ENCODE data around the gene HCRT.
A peak's percentile ranks its signal among the peaks of the same experiment; 100 is the strongest.
"Not testable (repeated sequence)": the region's sequence is repeated elsewhere in the genome, so short reads cannot be mapped to it uniquely, and the experiment has no call there.

HCRT gene, protein sequence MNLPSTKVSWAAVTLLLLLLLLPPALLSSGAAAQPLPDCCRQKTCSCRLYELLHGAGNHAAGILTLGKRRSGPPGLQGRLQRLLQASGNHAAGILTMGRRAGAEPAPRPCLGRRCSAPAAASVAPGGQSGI

DNA sequence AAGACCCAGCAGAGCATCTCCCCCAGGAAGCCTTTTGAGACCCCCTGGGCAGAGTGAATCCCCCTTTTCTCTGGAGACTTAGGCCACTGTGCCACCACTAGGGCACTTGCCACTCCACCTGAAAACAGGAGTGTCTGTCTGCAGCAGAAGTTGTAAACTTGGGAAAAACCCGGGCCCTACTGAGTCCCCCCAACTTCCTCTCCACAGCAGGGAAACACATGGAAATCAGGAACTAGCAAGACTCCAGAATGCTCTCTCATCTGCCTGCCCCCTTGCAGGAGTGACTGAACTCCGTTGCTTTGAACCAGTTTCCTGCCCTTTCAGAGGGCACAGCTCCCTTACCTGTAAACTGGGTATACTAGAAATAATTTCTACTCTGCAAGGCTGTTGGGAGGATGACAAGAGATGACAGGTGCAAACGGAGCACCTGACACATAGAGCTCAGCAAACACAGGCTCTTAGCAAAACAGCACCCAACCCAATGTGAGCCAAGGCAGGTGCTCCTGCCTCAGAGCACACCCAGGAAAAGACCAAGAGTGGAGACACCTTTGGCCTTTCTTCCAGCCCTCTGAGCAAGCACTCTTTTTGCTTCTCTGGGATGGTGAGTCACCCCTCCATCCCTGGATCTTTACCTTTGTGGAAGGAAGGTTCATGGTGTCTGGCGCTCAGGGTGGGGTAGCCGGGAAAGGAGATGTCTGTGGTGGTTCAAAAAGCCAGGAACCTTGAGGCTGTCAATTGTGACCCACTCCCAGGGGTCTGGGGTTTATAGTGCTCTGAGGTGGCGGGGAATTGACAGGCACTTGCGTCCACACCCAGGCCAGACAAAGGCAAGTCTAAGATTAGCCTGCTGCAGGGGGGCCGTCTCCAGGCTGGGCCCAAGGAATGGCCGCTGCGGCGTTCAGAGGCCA lies at the start of gene HCRT:
Gene HCRT (minus strand): TSS at position 740 of the 908 bp plus-strand sequence. CDS start 87 bp downstream, at position 653.
- no peak for DNase-seq (ENCODE audit: low spot score)

DNA sequence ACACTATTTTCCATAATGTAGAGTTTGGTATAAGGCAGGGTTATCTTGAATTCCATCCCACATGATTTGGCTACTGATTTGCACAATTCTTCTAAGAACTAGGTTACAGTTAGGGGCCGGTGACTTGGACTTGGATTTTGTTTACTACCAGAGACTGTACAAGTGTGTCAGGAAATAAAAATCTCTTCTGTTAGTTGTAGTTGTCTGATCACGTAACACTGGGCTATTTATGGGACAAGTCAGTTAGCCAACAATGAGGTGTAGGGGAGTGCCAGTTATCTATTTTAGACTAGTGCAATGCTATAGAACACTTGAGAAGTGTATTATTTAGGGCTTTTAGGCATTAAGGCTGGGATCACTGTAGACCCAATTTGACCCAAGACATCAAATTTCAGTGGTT lies 48.7 kb upstream of the HCRT start:
- no peak for DNase-seq (ENCODE audit: low spot score)

DNA sequence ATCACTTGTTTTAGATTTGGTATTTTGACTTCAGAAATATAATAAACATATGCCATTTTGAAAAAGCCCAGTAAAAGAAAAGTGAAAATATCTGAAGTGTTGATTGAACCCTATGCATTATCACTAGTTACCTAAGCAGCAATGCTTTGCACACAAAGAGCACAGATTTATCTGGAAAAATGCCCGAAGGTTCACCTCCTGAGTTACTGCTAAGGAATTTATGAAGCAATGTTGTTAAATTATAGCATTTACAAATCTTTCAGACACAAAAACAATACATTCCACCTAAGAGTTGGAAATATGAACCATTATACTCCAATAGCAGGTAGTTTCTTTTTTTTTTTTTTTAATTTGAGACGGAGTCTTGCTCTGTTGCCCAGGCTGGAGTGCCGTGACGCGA lies 47.9 kb upstream of the HCRT start:
- no peak for DNase-seq (ENCODE audit: low spot score)

DNA sequence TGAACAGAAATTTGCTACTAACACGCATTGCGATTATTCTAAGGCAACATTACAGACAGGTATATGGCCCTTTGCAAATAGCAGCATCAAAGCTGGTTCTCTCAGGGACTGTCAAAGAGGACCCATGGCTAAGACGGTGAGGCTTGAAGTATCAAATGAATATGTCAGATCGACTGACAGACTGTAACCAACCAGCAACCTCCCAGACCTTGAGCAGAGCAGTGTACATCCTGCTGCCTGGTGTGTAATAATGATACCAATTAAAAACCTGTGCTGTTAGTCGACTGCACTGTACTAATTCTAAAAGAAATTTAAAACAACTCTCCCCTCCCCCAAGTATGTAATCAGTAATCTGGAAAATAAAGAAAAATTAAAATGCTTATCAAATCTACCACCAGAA lies 45.0 kb upstream of the HCRT start:
- no peak for DNase-seq (ENCODE audit: low spot score)

DNA sequence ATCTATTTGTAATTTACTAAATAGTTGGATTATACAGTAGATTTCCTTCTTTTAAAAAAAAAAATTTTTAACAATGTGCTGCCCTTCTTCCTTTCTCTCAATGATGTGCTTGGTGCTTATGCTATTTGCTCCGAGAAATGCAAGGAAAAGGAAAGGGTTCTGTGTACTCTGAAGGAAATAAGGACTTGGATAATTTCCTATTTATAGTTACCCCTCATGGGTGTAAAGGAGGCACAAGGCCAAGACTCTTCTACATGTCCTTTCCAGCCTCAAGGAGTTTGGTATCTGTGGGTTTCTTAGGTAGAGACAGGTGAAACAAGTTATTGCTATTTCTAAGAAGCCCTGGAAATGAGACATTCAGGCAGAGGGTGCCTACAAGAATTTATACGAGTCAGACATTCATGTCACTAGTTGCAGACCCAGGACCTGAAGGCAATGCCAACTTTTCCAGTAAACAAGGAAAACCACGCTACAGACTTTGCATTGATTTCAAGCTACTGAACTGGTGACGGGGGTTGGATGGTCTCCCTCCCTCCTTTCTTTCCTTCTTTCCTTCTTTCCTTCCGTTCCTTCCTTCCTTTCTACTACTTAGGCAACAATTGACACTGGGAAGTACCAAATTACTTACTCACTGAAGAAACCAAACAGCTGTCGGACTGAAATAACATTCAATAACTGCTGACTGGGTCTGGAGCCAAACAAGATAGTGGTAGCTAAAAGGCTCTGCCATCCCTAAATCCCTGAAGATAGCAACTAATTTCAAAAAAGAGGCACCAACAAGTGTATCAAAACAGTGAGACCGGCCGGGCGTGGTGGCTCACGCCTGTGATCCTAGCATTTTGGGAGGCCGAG lies 42.8 kb upstream of the HCRT start:
- DNase-seq (ENCODE audit: low spot score): peak; percentile 50

DNA sequence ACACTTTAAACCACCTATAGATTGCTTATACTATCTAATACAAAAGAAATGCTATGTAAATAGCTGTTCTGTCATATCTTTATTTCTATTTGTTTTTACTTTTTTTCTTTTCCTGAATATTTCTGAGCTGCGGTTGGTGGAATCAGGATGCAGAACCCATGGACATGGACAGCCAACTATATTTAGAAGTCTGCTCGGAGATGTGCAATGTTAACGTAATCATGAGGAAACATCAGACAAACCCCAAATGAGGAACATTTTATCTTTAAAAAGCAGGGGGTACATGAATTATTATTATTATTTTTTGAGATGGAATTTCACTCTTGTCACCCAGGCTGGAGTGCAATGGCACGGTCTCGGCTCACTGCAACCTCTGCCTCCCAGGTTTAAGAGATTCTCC lies 40.4 kb upstream of the HCRT start:
- DNase-seq (ENCODE audit: low spot score): no peak

DNA sequence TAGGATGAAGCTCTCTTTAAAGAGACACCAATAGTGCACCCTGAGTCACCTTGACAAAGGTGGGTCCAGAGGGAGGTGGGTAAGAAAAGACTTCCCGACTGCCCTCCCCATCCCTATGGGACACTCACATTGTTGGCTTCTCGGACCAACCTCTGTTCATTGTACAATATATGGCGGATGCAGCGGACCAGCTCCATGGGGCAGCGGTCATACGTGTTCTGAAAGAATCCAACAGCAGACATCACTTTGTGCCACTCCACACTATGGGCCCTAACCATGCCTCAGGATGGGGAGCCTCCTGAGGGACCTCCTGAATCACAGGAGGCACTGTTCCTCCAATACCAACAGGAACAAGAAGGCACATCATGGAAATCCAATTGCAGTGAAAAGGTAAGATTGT lies 39.4 kb upstream of the HCRT start:
- no peak for DNase-seq (ENCODE audit: low spot score)

DNA sequence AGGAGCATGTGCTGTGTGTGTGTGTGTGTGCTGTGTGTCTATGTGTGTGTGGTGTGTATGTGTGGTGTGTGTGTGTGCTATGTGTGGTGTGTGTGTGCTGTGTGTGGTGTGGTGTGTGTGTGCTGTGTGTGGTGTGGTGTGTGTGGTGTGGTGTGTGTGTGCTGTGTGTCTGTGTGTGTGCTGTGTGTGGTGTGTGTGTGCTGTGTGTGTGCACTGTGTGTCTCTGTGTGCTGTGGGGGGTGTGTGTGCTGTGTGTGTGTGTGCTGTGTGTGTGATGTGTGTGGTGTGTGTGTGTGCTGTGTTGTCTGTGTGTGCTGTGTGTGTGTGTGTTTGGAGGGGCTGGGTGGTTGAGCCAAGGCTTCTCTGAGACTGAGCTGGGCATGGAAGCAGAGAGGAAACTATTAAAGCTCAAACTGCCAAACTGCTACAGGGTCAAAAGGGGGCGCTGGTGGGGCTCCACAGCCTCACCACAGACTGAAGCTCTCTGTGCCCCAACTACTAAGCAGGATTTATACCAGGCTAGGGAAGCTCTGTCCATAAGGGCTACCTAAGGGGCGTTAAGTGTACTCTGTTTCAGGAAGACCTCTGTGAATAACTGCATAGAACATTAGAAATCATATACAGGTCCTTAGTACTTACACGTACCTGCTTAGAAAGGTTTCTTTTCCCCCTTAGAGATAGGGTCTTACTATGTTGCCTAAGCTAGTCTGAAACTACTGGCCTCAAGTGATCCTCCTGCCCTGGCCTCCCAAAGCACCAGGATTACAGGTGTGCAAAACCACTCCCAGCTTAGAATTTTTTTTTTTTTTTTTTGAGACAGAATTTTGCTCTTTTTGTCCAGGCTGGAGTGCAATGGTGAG lies 36.9 kb upstream of the HCRT start:
- peak; percentile 57 for DNase-seq (ENCODE audit: low spot score)

DNA sequence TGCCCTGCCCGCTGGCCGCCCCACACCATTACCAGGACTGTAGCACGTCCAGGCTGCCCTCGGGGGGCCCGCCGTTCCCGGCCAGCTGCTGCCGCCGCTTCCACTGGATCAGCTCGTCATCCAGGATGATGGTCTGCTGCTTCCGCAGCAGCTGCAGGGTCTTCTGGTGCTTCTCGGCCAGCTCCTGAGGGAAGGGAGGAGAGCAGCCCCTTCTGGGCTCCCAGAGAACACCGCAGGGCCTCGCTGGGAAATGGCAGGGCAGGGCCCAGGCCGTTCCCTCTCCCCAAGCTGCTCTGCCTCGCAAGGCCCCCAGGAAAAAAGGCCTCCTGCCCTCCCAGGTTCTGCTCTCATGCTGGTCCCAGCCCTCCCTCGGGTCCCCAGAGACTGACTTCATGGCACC lies 34.0 kb upstream of the HCRT start:
- not testable (repeated sequence) for DNase-seq (ENCODE audit: low spot score)

DNA sequence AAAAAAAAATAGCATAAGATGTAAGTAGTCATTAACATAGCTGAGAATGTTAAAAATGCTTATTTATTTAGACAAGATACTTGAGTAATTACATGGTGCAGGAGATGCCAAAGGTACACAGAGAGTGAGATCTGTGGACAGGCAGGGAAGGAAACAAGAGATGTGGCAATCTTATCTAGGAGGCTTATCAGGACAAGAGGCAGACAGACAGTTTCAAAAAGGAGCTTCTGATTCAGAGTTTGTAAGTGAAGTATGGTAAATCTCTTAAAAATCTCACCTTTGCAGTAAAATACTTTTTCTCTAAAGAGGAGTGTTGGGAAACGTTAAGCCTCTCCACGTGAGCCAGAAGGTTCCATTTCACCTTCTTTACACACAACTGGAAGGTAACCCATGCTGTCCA lies 28.9 kb upstream of the HCRT start:
- no peak for DNase-seq (ENCODE audit: low spot score)

DNA sequence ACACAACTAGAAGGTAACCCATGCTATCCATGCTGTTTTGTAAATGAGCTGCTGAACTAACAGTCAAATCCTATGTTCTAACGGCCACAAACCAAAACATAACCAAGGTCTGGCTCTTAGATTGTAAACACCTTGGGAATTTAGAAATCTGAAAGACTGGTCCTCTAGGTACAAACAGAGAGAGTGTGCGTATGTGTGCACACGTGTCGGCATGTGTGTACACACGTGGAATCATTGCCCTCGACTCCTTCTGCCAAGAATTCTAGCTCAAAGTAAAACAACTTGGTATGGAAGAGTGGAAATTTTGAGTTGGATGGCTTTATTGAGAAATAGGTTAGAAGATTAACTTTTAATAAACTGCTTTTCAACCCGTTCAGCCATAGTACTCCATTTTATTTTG lies 27.1 kb upstream of the HCRT start:
- DNase-seq (ENCODE audit: low spot score): no peak

DNA sequence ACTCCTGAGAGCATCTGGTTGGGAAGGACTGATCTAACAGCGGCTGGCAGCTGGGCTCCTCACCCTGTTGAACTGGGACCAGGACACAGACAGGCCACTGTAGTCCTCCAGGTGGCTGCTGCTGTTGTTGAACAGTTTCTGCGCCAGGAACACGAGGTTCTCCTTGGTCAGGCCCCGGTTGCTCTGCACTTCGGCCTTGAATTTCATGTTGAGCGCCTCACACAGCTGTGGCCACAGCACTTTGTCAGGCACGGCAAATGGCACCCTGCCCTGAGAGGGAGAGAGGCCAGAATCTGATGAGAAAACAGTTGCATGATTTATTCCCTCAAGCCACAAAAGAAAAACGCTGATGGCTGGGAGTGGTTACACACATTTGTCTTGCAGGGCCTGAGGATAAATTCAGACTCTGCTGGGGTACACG lies 26.7 kb upstream of the HCRT start:
- not testable (repeated sequence) for DNase-seq (ENCODE audit: low spot score)

DNA sequence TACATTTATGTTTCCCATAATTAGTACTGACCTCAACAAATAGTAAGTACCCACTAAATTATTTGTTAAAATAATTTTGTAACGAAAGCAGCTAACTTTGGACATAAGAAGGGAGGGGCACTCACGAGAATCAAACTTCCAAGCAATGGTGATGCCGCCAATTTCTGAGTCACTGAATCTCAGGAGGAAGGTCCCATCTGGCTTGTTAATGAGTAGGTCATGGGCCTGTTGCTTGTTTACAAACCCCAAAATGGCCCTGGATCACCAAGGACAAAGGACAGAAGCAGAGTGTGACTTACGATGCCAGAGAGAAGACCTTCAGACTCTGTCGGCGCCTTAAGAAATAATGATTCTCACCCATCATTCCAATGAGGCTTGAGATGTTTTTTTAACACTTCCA lies 24.8 kb upstream of the HCRT start:
- DNase-seq (ENCODE audit: low spot score): no peak

DNA sequence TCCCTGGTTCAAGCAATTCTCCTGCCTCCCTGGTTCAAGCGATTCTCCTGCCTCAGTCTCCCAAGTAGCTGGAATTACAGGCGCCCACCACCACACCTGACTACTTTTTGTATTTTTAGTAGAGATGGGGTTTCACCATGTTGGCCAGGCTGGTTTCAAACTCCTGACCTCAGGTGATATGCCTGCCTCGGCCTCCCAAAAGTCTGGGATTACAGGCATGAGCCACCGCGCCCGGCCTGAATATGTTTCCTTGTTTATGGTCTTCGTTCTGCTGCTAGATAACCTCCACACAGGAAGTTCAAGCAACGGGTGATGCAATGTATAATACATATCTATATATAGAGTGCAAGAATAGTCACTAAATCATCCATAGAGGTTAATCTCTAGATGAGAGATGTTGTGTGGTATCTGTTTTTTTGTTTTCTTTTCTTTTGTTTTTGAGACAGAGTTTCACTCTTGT lies 20.9 kb upstream of the HCRT start:
- DNase-seq (ENCODE audit: low spot score): not testable (repeated sequence)

DNA sequence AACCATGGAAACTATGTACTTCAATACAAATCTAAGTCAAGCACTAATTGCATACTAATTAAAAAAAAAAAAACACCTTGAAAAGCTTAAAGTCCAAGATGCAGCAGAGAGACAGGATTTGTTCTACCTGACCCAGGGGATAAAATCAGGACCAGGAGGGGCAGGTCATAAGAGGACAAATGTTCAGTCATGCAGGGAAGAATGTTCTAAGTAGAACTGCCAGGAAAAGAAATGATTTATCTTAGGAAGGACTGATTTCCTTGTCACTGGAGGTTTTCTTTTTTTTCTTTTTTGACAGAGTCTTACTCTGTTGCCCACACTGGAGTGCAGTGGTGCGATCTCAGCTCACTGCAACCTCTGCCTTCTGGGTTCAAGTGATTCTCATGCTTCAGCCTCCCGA lies 18.1 kb upstream of the HCRT start:
- DNase-seq (ENCODE audit: low spot score): no peak

DNA sequence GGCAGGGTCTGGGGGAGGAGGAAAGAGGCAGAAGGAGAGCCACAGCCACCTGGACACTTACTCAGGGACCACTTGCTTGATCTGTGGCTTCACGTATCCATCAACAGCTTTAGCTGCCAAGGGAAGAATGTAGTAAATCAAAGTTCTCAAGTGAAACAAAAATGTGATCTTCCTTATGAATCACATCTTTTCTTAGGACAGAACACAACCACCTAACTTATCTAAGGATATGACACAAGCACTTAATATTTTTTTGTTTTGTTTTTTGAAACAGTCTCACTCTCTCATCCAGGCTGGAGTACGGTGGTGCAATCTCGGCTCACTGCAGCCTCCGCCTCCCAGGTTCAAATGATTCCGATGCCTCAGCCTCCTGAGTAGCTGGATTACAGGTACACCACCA lies 17.4 kb upstream of the HCRT start:
- DNase-seq (ENCODE audit: low spot score): no peak

DNA sequence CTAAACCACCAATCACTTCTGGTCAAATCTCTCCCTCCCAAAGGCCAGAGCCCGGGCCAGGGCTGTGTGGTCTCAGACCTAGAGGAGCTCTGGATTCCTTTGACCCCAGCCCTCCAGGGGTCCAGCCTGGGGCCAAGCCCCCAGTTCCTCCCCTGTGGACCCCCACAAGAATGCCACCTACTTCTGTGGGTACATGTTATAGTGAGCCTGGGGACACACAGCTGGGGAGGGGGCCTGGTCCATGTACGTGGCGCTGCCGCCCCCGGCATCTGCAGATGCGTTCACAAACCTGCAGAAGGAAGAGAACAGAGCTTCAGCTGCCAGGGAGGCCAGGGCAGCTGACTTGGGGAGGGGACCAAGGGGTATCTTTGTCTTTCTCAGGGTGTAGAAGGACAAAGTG lies 16.9 kb upstream of the HCRT start:
- DNase-seq (ENCODE audit: low spot score): no peak

DNA sequence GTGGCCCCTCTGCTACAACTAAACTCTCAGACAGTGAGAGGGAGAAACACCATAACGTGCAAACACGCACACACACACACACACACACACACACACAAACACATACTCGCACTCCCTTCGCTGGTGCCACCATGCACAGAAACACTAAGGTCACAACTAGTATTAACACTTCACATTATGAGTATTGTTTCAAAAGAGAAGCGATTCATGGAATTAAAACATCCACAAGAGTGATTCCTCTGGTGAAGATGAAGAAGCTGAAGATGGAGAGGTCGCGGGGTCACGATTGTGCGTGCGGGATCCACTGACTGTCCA lies 16.2 kb upstream of the HCRT start:
- no peak for DNase-seq (ENCODE audit: low spot score)

DNA sequence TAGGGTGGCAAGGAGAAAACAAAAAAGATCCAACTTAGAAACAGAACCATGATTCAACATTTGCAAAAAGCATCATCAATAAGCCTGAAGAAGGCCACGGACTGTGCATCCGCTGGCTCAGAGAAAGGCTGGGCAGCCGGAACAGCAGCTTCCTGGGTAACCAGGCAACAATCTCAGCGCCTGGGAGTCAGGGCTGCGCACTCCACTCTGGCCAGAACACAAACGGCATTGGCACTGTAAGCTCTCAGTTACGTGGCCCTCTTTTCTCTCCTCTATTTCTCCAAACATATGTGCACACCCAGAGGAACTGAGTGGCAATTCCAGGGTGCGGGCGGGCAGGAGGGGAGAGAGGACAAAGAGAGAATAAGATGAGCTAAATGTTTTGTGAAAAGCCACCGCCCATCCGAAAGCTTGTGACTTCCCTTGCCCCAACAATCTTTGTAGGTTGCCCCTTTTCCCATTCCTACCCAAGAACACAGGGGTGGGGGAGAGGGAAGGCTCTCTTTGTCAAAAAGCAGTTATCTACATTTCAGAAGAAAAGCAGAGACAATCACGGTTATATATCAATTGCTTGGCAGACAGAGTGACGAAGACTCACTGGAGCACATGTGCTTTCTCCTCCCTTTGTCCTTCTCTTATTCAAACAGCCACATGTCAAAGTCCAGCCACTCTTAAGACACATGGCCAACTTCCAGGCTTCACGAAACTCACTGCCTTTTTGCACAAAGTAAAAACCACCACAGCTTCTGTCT lies 15.6 kb upstream of the HCRT start:
- no peak for DNase-seq (ENCODE audit: low spot score)

DNA sequence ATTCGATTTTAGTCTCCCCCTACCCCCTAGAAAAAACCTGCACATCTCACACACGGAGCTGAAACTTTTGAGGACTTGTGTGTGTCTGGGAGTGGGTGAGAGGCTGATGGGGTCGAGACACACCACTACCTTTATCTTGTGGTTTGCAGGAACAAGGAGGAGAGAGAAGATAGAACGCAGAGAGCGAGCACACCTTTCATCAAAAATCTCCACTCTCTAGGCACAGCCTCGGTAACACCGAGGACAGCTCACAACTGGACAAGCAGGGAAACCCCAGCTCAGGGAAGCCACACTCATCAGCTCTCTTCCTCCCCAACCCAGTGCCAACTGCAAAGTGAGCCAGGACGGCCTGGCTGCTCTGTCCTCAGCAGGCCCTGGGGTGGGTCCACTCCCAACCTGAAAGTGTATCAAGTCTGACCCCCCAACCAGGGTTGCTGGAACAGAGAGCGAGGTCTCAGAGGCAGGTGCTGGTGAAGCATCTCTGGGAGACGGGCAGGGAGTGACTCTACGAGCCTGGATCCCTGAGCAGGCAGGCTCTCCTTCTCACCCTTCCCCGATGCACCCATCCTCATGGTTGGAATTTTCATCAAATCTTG lies 14.3 kb upstream of the HCRT start:
- DNase-seq (ENCODE audit: low spot score): no peak

DNA sequence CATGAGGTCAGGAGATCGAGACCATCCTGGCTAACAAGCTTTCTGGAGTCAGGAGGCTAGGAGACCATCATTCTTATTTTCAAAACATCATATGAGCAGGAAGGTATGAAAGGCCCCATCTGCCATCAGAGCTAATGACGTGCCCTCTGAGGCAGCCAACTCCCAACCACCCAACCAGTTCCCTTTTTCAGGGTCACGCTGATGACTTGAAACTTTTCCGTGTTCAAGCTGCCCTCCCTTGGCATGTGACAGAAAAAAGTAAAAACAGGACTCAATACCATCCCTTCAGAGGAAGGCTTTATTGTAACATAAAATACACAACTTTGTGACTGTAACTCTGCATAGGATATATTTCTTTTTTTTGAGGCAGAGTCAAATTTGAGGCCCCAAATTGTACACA lies 13.6 kb upstream of the HCRT start:
- no peak for DNase-seq (ENCODE audit: low spot score)

All from hepatic stellate cell (primary cell).